Inflammatory macrophage (primary cell): Measurements from ENCODE around the gene GLB1L3.
"Not testable (repeated sequence)": the region's sequence is repeated elsewhere in the genome, so short reads cannot be mapped to it uniquely, and the experiment has no call there.

Experiments used
- DNase-seq, 2 donors: peaks; one replicate each; pipeline ENCODE4 v3.0.0-alpha.2; 2020 to 2022

Gene GLB1L3

GRCh38 chr11:134252346-134253187 is 23.6 kb upstream of the GLB1L3 start:
- DNase-seq: peak; percentile 60 to 67

GRCh38 chr11:134253188-134253993 is 22.8 kb upstream of the GLB1L3 start, which contains the start of the genes ACAD8 and THYN1:
Gene ACAD8 (plus strand): TSS chr11:134253568. CDS start chr11:134253601, 33 bp downstream.
Gene THYN1 (minus strand): TSS chr11:134253352. CDS start chr11:134252882, 470 bp downstream.
- DNase-seq: peak; percentile 97 to 98

- DNase-seq: peak; percentile 8 to 53
Observed at GRCh38 chr11:134254433-134255183, 21.6 kb upstream of the GLB1L3 start.

GRCh38 chr11:134255184-134255561 is 21.0 kb upstream of the GLB1L3 start:
- not testable (repeated sequence) for DNase-seq

- no peak for DNase-seq
Observed at GRCh38 chr11:134257101-134257500, 19.1 kb upstream of the GLB1L3 start.

- no peak for DNase-seq
Observed at GRCh38 chr11:134258577-134258976, 17.6 kb upstream of the GLB1L3 start.

- no peak for DNase-seq
Observed at GRCh38 chr11:134260503-134260902, 15.7 kb upstream of the GLB1L3 start.

- no peak for DNase-seq
Observed at GRCh38 chr11:134260983-134261382, 15.2 kb upstream of the GLB1L3 start.

GRCh38 chr11:134261626-134262488 is 14.3 kb upstream of the GLB1L3 start:
- peak; percentile 5 to 12 for DNase-seq

- no peak for DNase-seq
Observed at GRCh38 chr11:134264966-134265764, 11.0 kb upstream of the GLB1L3 start.

GRCh38 chr11:134266440-134266839 is 9.7 kb upstream of the GLB1L3 start:
- no peak for DNase-seq

- peak; percentile 57 to 82 for DNase-seq
Observed at GRCh38 chr11:134266841-134267251, 9.3 kb upstream of the GLB1L3 start.

GRCh38 chr11:134267461-134267860 is 8.7 kb upstream of the GLB1L3 start:
- DNase-seq: no peak

GRCh38 chr11:134267966-134268365 is 8.2 kb upstream of the GLB1L3 start:
- DNase-seq: no peak

GRCh38 chr11:134270250-134270714 is 5.9 kb upstream of the GLB1L3 start:
- DNase-seq: no peak

GRCh38 chr11:134271978-134272377 is 4.2 kb upstream of the GLB1L3 start:
- no peak for DNase-seq

- DNase-seq: no peak
Observed at GRCh38 chr11:134272381-134273316, 3.5 kb upstream of the GLB1L3 start.

GRCh38 chr11:134273317-134273712 is 2.9 kb upstream of the GLB1L3 start:
- no peak for DNase-seq

GRCh38 chr11:134275188-134275533 is 1.0 kb upstream of the GLB1L3 start:
- no peak for DNase-seq
